Measurements from ENCODE around the gene PGPEP1.
A peak's percentile ranks its signal among the peaks of the same experiment; 100 is the strongest.

DNA sequence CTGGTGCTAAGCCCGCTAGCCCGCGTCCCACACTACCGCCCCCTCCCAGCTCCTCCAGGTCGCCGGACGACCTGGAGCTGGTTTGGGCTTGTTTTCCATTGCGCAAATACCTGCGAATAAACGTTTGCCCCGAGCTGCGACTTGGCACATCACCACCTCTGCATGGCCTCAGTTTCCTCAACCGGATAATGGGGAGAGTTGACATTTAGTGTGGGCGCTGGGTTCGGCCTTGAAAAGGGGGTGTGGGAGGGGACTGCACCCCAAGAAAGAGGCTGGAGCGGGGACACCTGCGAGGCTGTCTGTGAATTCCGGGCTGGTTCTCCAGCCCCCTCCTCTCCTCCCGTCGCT, 48.0 kb upstream of the PGPEP1 start:
- TF ChIP-seq, protein P1, sequence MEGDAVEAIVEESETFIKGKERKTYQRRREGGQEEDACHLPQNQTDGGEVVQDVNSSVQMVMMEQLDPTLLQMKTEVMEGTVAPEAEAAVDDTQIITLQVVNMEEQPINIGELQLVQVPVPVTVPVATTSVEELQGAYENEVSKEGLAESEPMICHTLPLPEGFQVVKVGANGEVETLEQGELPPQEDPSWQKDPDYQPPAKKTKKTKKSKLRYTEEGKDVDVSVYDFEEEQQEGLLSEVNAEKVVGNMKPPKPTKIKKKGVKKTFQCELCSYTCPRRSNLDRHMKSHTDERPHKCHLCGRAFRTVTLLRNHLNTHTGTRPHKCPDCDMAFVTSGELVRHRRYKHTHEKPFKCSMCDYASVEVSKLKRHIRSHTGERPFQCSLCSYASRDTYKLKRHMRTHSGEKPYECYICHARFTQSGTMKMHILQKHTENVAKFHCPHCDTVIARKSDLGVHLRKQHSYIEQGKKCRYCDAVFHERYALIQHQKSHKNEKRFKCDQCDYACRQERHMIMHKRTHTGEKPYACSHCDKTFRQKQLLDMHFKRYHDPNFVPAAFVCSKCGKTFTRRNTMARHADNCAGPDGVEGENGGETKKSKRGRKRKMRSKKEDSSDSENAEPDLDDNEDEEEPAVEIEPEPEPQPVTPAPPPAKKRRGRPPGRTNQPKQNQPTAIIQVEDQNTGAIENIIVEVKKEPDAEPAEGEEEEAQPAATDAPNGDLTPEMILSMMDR (IDR thresholded peaks at IDR 0.05) = no peak
- TF ChIP-seq EP300 (IDR thresholded peaks at IDR 0.05) = no peak
- TF ChIP-seq POLR2A (IDR thresholded peaks at IDR 0.05; ENCODE audit: low read depth) = peak; percentile 6
- no peak for TF ChIP-seq POLR2AphosphoS5 (IDR thresholded peaks at IDR 0.05)

Data from esophagus muscularis mucosa (tissue), 4 donors.